Measurements from ENCODE around the gene ZBP1.

ZBP1 gene

GRCh38 chr20:57589728-57590484 lies 30.3 kb downstream of the ZBP1 start:
- TF ChIP-seq, protein P1, sequence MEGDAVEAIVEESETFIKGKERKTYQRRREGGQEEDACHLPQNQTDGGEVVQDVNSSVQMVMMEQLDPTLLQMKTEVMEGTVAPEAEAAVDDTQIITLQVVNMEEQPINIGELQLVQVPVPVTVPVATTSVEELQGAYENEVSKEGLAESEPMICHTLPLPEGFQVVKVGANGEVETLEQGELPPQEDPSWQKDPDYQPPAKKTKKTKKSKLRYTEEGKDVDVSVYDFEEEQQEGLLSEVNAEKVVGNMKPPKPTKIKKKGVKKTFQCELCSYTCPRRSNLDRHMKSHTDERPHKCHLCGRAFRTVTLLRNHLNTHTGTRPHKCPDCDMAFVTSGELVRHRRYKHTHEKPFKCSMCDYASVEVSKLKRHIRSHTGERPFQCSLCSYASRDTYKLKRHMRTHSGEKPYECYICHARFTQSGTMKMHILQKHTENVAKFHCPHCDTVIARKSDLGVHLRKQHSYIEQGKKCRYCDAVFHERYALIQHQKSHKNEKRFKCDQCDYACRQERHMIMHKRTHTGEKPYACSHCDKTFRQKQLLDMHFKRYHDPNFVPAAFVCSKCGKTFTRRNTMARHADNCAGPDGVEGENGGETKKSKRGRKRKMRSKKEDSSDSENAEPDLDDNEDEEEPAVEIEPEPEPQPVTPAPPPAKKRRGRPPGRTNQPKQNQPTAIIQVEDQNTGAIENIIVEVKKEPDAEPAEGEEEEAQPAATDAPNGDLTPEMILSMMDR (conservative IDR thresholded peaks at IDR 0.05): no peak
- H3K27ac ChIP-seq: no peak overlapping the region

- TF ChIP-seq, protein P1 (conservative IDR thresholded peaks at IDR 0.05): no peak
- H3K27ac ChIP-seq: no peak overlapping the region
These were observed 31.0 kb downstream of the ZBP1 start for GRCh38 chr20:57589123-57589727.

DNA sequence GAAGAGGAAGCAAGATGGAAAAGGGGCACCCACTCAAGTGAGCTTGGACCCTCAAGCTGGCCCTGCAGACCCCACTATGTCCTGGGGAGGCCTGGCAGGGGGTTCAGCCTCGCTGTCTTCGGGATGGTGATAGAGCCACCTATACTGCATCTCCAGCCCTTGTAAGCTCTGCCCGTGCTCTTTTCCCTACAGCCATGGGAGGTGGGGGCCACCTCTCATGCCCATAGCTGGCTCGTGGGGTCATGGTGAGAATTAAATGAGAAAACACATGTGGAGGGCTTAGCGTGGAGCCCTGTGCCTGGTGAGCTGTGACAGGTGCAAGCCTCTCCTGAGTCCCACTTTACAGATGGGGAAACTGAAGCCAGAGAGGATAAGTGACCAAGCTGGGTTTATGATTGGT lies 31.6 kb downstream of the ZBP1 start:
- H3K27ac ChIP-seq: no peak overlapping the region
- TF ChIP-seq, protein P1 (conservative IDR thresholded peaks at IDR 0.05): no peak

GRCh38 chr20:57587989-57588377 lies 32.2 kb downstream of the ZBP1 start:
- no peak overlapping the region for H3K27ac ChIP-seq
- TF ChIP-seq, protein P1 (conservative IDR thresholded peaks at IDR 0.05): no peak

- TF ChIP-seq, protein P1 (conservative IDR thresholded peaks at IDR 0.05): no peak
- no peak overlapping the region for H3K27ac ChIP-seq
These were observed 32.8 kb downstream of the ZBP1 start for GRCh38 chr20:57587278-57587988.

- H3K27ac ChIP-seq: no peak overlapping the region
- TF ChIP-seq, protein P1 (conservative IDR thresholded peaks at IDR 0.05): no peak
These were observed 33.3 kb downstream of the ZBP1 start for GRCh38 chr20:57586943-57587277.

DNA sequence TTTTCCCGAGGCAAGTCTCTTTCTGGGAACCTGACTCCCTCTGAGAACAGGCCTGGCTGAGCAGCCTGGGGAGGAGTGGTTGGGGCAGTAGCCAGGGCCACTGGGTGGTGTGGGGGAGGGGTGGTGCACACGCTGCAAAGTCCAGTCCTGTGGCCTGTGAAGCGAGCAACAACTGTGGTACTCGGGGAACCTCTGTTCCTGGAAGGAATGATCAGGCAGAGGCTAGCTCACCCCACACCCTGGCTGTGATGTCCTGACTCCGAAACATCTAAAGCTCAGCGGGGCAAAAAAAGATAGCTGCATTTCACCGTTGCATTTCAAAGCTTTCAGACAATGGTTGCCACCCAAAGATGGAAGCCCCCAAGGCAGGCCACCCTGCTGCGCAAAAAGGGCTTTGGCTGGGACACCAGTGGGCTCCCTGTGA lies 33.8 kb downstream of the ZBP1 start:
- H3K27ac ChIP-seq: no peak overlapping the region
- TF ChIP-seq, protein P1 (conservative IDR thresholded peaks at IDR 0.05): no peak
